D721Med (cell line): ENCODE results near the gene SCCPDH.

Experiments
- DNase-seq: peaks from one replicate; pipeline ENCODE4 v3.0.0; 2011; ENCODE audit warnings: low spot score; ENCODE audit not compliant: insufficient read length
- FAIRE-seq: peaks from 2 replicates; lab custom pipeline; 2011; peaks lifted over from hg19 to GRCh38; lab: Jason Lieb, UNC
- TF ChIP-seq, protein P1 (sequence below): IDR thresholded peaks from 2 replicates; pipeline ENCODE4 v1.5.1; 2012; ENCODE audit warnings: mild to moderate bottlenecking, control low read depth; ENCODE audit not compliant: insufficient read depth; ENCODE audit errors: missing control alignments

Gene SCCPDH

DNA sequence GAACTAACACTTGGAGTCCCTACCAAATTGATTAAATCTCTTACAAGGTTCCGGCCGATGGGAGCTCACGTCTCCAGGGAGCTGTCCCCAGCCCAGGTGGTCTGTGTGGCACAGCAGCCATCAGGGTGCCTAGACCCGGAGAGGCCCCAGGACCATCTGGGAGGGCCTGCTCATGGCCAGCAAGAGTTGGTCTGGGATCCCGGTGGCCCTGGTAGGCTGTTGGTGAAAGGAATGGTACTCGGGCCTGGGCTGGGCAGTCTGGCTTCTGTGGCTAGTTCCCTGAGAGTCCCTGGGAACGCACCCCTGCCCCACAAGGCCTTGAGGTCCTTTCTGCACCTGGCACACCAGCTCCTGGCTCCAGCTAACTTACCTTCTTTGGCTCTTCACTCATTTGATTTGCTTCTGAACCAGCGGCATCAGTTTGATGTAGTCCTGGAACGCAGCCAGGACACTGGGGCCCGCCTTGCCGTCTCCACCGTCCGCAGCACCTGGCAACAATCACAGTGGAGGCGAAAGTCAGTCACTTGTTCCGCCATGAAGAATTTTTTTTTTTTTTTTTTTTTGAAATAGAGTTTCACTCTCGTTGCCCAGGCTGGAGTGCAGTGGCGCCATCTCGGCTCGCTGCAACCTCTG is 62.5 kb downstream of the SCCPDH start:
- TF ChIP-seq, protein P1, sequence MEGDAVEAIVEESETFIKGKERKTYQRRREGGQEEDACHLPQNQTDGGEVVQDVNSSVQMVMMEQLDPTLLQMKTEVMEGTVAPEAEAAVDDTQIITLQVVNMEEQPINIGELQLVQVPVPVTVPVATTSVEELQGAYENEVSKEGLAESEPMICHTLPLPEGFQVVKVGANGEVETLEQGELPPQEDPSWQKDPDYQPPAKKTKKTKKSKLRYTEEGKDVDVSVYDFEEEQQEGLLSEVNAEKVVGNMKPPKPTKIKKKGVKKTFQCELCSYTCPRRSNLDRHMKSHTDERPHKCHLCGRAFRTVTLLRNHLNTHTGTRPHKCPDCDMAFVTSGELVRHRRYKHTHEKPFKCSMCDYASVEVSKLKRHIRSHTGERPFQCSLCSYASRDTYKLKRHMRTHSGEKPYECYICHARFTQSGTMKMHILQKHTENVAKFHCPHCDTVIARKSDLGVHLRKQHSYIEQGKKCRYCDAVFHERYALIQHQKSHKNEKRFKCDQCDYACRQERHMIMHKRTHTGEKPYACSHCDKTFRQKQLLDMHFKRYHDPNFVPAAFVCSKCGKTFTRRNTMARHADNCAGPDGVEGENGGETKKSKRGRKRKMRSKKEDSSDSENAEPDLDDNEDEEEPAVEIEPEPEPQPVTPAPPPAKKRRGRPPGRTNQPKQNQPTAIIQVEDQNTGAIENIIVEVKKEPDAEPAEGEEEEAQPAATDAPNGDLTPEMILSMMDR = no peak
- no peak for FAIRE-seq
- DNase-seq = no peak

DNA sequence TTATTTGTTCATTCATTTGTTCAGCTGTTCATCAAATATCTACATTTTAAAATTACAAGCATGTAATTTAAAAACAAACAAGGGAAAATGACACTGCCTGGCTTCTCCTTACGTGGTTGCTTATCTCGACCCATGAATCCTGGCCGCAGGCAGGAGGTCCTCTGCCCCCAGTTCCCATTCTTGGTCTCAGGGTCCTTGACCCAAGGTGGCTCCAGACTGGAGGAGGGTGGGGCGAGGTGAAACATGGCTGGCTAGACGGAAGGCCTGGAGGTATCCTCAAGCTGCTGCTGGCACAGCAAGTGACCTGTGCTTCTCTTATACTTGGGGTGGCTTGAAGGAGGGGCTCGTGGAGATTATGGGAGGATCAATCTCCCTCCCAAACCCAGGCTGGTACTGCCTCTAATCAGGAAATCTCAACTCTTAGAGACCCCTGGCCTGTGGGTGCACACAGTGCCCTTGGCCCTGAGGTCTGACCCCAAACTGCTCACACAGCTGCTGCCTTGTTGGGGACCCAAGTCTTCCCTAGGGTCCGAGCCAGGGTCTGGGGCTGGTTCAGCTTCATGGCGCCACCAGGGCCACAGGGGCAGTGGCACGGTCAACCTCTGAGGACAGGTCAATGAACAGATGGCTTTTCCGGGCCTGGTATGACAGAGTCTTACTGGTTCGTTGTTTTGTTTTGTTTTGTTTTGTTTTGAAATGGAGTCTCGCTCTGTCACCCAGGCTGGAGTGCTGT is 63.7 kb downstream of the SCCPDH start:
- FAIRE-seq (no peak), DNase-seq (no peak)

DNA sequence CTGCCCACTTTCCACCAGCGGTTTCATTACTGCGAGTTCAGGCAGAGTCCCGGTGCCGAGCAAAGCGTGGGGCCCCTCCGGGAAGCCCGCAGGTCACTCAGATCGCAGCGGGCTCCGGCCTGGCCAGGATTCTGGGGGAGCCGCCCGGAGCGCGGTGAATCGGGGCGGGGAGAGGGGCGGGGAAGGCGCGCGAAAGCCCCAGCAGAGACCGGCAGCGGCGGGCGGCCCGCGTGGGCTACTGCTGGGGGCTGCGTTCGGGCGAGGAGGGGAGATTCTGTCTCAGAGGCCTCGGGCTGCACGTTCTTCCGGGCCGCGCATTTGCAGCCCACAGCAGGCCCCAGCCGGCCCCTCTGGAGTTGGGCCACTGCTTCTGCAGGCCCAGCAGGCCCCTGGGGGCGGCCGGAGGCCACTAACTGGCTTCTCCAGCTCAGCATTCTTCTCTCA is 64.7 kb downstream of the SCCPDH start:
- DNase-seq = no peak
- TF ChIP-seq, protein P1 = no peak
- FAIRE-seq = no peak

More for the DNA sequence above, 63.7 kb downstream of the SCCPDH start:
- TF ChIP-seq, protein P1 = no peak

DNA sequence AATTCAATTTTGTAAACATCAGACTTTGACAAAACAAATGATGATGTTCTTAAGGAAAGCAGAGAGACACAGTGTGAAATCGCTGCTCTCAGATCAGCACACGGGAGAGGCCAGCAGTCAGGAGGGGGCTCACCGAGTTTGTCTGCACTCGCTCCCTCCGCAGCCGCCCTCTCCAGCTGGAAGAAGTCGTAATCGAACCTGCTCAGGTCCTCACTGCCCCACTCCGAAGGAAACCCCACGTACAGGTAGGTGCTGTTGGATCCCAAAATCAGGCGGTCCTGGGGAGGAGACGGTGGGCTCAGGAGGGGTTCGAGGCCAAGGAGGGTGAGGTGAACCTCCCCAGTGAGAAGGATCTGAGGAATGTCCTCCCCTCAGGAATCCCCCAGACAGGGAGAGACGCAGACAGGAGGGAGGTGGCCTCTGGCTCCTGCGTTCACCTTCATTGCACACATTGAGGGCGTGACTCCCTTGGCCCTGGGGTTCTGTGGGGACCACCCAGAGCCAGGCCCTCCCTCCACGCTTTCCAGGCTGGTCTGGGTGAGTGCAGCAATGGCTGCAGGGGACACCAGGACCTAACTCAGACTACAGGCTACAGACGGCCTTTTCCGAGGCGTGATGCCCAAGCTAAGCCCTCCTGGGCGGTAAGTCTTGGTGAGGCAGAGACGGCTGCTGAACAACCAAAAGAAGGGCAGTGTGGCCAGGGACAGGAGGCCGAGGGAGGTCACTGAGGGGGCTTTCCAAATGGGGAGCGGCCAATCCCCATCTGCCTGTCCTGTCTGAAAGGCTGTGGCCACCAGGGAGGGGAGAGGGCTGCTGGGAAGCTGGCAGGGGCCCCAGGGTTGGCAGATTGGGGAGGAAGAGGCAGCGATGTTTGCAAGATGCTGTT is 65.5 kb downstream of the SCCPDH start:
- no peak for DNase-seq
- no peak for FAIRE-seq
- TF ChIP-seq, protein P1 = no peak

DNA sequence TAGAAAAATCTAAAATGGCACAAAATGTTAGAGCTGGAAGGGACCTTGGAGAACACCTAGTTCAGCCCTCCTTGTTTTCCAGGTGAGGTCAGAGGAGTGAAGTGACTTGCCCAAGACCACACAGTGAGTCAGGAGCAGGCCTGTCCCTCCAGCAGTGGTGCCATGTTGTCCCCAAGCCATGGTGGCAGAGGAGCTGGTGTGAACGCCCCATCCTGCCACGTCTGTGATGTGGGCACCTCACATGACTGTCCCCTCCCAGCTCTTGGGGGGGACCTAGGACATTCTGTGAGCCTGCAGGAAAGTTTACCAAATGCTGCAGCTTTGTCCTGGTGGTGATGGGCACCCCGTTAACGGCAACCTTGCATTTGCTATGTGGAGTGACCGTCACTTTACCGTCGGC is 66.2 kb downstream of the SCCPDH start:
- DNase-seq (no peak), FAIRE-seq (no peak)
- TF ChIP-seq, protein P1 = no peak

DNA sequence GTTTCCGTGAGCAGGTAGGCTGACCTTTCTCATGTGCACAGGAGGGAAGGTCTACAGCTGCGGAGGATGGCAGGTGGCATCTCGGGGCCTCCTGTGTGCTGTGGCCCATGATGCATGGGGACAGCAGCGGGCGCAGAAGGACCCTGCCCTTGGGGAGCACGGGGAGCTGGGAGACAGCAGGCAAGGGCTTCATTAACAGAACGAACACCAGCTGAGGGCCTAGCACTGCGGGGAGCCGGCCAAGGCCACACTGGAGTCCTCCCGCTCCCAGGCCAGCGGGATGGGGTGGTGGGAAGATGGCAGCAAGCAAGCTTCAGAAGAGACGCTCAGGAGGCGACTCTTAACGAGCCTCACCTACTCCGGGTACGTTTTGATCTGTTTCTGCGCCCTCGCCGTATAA is 66.6 kb downstream of the SCCPDH start:
- TF ChIP-seq, protein P1 = no peak
- FAIRE-seq (no peak), DNase-seq (no peak)
